HL-60 (cell line): ENCODE results near the gene RELL1.

Experiments
- CTCF ChIP-seq: IDR thresholded peaks from one replicate; pipeline ENCODE4 v1.5.1; 2011; ENCODE audit warnings: low read length, control low read depth, inconsistent platforms; ENCODE audit not compliant: insufficient read depth
- GABPA ChIP-seq: IDR thresholded peaks from 2 replicates; pipeline ENCODE4 v1.6.1; 2012; ENCODE audit warnings: low read depth
- POLR2AphosphoS5 ChIP-seq: IDR thresholded peaks from 2 replicates; pipeline ENCODE4 v1.6.1; 2012; ENCODE audit warnings: low read depth
- REST ChIP-seq: IDR thresholded peaks from 2 replicates; pipeline ENCODE4 v1.6.1; 2012; ENCODE audit warnings: low read depth; ENCODE audit not compliant: insufficient replicate concordance

GRCh38 chr4:37719021-37719420 is 32.8 kb upstream of the RELL1 start:
- TF ChIP-seq CTCF (no peak), POLR2AphosphoS5 (no peak), REST (no peak), GABPA (no peak)
